Effector CD8-positive, alpha-beta T cell (primary cell): Measurements from ENCODE around the gene RAB43.

Experiments used
- DNase-seq: peaks from one replicate; lab custom pipeline; 2025; lab: John Stamatoyannopoulos, UW

Gene RAB43

GRCh38 chr3:129038121-129038855, 83.3 kb downstream of the RAB43 start:
- DNase-seq: no peak
